MCF 10A (cell line): ENCODE data around the gene ABCB6. TPM values are rescaled to one million over a fixed set of nuclear protein-coding genes. Genes with fewer than 3 reads are reported as not detected.
A peak's percentile ranks its signal among the peaks of the same experiment; 100 is the strongest.

Source experiments
- BruUV-seq: library from RNA; stranded (reverse); fragments of 400-500 nt; replicated peaks from 2 replicates; lab custom pipeline; 2021; lab: Mats Ljungman, UMichigan
- CTCF ChIA-PET: fragments of 300-600 bp; sonication (Branson Sonifier 250); formaldehyde crosslinking; extraction: SDS; loops from one replicate; lab custom pipeline; 2021; ENCODE audit warnings: antibody characterized with exemption, inconsistent platforms; lab: Yijun Ruan, JAX
- POLR2A ChIA-PET: fragments of 300-600, 350-650 bp; sonication (Branson Sonifier 250); formaldehyde crosslinking; extraction: SDS; loops from one replicate; lab custom pipeline; 2020; ENCODE audit warnings: antibody characterized with exemption, inconsistent platforms; lab: Yijun Ruan, JAX
- DNase-seq: peaks from one replicate; pipeline ENCODE4 v3.0.0-alpha.2; 2018; ENCODE audit not compliant: unreplicated experiment
- H3K27ac Mint-ChIP-seq: one replicate; pipeline ENCODE4 v1.8.0; 2022; ENCODE audit warnings: mild to moderate bottlenecking, low read depth, mixed read lengths; ENCODE audit not compliant: unreplicated experiment
- H3K27me3 Mint-ChIP-seq: one replicate; pipeline ENCODE4 v1.8.0; 2022; ENCODE audit warnings: mixed read lengths; ENCODE audit not compliant: insufficient read depth, unreplicated experiment
- H3K36me3 Mint-ChIP-seq: one replicate; pipeline ENCODE4 v1.8.0; 2022; ENCODE audit warnings: mild to moderate bottlenecking, moderate library complexity, mixed read lengths; ENCODE audit not compliant: insufficient read depth, unreplicated experiment
- H3K4me1 Mint-ChIP-seq: one replicate; pipeline ENCODE4 v1.8.0; 2022; ENCODE audit warnings: mixed read lengths; ENCODE audit not compliant: insufficient read depth, unreplicated experiment
- H3K4me3 Mint-ChIP-seq: one replicate; pipeline ENCODE4 v1.8.0; 2022; ENCODE audit warnings: mild to moderate bottlenecking, moderate library complexity, mixed read lengths; ENCODE audit not compliant: unreplicated experiment
- H3K9me3 Mint-ChIP-seq: one replicate; pipeline ENCODE4 v1.8.0; 2022; ENCODE audit warnings: mixed read lengths; ENCODE audit not compliant: unreplicated experiment
- intact Hi-C: fragments of 100-400 bp; cut with micrococcal nuclease; formaldehyde crosslinking; loops from 2 replicates; pipeline ENCODE4 v1.14.1; 2022
- total RNA-seq: library from RNA; stranded (reverse); gene quantifications from 2 replicates; pipeline ENCODE4 v1.2.3, GENCODE V29; 2022
- TF ChIP-seq, protein P1 (sequence below): fragments of 200-600 bp; IDR thresholded peaks from one replicate; pipeline ENCODE4 v1.8.0; 2022; ENCODE audit warnings: antibody characterized with exemption, mild to moderate bottlenecking; ENCODE audit not compliant: unreplicated experiment

ABCB6 gene
- total RNA-seq, 1 experiment from 2014 or later, result 18.8 TPM

DNA sequence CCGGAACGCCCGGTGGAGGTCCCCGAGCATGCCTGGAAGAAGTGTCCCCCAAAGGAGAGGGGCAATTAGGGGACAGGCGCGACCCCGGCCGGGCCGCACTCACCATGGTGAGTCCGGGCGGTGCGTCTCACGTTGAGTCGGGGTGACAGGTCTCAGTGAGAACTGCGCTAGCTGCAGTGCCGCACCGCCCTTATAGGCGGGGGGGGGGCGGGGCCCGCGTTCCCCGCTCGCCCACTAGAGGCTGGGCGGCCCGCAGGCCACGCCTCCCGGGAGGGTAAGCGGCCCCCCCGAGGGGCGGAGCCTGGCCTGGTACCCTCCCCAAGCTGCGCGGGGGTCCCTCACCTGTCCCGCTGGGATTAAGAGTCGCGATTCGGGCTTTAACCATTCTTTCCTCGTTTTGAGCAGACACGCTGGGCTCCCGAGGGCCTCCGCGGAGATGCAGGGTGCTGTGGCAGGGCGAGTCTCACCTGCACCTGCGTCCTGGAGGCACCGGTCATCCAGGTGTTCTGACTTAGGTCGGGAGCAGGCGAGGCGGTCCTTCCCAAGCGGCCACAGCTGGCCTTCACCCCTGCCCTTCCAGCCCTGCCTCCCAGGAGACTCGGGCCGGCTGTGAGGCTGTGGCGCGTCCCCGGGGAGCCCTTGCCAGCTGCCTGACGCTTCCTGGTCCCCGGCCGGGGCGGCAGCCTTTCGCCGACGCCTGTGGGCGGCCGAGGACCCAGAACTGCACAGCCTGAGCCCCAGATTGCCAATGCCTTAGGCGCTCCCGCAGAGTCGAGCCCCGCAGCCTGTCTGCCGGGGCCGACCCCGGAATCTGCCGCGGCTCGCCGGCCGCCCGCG lies 35.2 kb upstream of the ABCB6 start, which contains the start of gene TUBA4A:
TUBA4A (minus strand) TSS at position 166 of the 837 bp plus-strand sequence; CDS start at position 106, 60 bp downstream.
- CTCF ChIA-PET, result interaction anchor here (0.6 to 10.3 kb wide), 7 partner anchors 12 to 280 kb away, joined by 3 to 123 read pairs (median 8); no protein-coding TSS in a partner anchor
- peaks cover 35% of the 10 kb centered on the region for H3K4me1 Mint-ChIP-seq
- peak within 1 kb of the TSS; percentile 51 for H3K27ac Mint-ChIP-seq
- TF ChIP-seq, protein P1, sequence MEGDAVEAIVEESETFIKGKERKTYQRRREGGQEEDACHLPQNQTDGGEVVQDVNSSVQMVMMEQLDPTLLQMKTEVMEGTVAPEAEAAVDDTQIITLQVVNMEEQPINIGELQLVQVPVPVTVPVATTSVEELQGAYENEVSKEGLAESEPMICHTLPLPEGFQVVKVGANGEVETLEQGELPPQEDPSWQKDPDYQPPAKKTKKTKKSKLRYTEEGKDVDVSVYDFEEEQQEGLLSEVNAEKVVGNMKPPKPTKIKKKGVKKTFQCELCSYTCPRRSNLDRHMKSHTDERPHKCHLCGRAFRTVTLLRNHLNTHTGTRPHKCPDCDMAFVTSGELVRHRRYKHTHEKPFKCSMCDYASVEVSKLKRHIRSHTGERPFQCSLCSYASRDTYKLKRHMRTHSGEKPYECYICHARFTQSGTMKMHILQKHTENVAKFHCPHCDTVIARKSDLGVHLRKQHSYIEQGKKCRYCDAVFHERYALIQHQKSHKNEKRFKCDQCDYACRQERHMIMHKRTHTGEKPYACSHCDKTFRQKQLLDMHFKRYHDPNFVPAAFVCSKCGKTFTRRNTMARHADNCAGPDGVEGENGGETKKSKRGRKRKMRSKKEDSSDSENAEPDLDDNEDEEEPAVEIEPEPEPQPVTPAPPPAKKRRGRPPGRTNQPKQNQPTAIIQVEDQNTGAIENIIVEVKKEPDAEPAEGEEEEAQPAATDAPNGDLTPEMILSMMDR, result no peak
- H3K4me3 Mint-ChIP-seq, result peak within 1 kb of the TSS; percentile 91
- BruUV-seq, result no TSS peak
- H3K9me3 Mint-ChIP-seq, result no peaks in the 10 kb centered on the region
- POLR2A ChIA-PET, result interaction anchor here (0.6 to 14.1 kb wide), 17 partner anchors 9 to 344 kb away, joined by 3 to 401 read pairs (median 9); partner anchors contain the start of genes ABCB6, ANKZF1, ATG9A and CNPPD1
- H3K36me3 Mint-ChIP-seq, result peaks cover 37% of the 10 kb centered on the region
- peak; percentile 84 for DNase-seq
- no peaks in the 10 kb centered on the region for H3K27me3 Mint-ChIP-seq
- intact Hi-C loops, result loop anchor here (1.0 to 2.0 kb wide), 4 partner anchors 20 to 77 kb away; partner anchors contain the start of genes ABCB6, CNPPD1 and DNAJB2

DNA sequence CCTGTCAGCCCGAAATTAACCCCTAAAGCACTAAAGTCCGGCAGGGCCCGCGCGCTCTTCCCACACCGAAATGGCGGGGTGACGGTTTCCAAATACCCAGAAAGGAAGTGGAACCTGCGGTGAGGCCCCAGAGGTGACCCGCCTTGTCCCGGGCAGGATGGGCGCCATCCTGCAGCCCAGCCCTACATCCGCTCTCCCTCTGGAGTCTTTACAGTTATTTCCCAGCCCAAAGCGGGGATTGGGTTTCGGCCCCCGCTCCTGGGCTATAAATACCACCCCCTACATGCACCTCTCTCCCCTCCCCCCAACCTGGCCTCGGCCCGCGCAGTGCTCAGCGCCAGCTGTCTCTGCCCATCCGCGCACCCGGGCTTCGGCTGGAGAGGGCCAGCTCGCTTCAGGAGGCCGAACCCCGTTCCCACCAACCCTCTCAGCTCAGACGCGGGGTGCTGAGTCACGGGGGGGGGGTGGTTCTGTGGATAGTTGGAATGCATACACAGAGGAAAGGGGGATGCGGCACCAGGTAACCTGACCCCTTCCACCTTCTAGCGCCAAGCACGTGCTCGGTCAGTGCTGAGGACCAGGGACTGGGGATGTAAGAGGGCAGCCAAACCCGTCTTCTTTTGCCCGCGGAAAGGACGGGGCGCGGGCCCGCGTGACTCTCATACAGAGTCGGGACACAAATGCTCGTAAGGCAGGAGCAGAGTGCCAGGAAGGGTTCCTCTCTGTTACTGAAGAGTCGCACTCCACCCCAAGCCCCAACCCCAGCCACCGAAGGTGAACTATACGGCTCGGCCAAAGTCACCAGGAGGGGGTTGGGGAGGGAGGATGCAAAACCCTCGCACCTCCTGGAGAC lies 34.4 kb upstream of the ABCB6 start, which contains the start of gene TUBA4B:
TUBA4B (plus strand) TSS at position 344 of the 853 bp plus-strand sequence; CDS start at position 509, 165 bp downstream.
- DNase-seq, result peak; percentile 75
- H3K27ac Mint-ChIP-seq, result peak within 1 kb of the TSS; percentile 51
- TF ChIP-seq, protein P1, result no peak

DNA sequence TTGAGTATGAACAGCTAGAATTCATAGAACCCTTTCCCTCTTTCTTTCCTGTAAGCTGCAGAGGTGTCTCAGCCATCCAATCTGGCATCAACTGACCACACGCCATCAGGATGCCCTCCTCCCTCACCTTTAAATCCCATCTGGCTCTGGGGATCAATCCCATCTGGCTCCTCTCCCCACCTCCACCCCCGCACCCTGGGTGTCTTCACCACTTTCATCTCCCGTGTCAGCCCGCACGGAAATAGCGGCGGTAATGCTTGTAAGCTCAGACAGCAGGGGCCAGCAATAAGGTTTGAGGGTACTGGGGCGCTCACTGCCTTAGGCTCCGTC lies 33.8 kb upstream of the ABCB6 start:
- peak; percentile 45 for DNase-seq
- Mint-ChIP-seq H3K36me3 (peaks cover 48% of the 10 kb centered on the region), H3K4me1 (peaks cover 42% of the 10 kb centered on the region), H3K27ac (peak overlapping the region; percentile 51), H3K9me3 (no peaks in the 10 kb centered on the region), H3K27me3 (no peaks in the 10 kb centered on the region), H3K4me3 (peak overlapping the region; percentile 91)
- BruUV-seq, result no TSS peak
- ChIA-PET POLR2A (interaction anchor here (0.6 to 14.1 kb wide), 16 partner anchors 7 to 558 kb away, joined by 3 to 401 read pairs (median 15); partner anchors contain the start of genes ABCB6, ANKZF1, ATG9A and CNPPD1), CTCF (interaction anchor here (0.6 to 10.3 kb wide), 7 partner anchors 22 to 271 kb away, joined by 3 to 123 read pairs (median 4); no protein-coding TSS in a partner anchor)
- TF ChIP-seq, protein P1, result no peak
- intact Hi-C loops, result loop anchor here (2.0 kb wide), 2 partner anchors 34 to 76 kb away; partner anchors contain the start of genes ABCB6 and CNPPD1

More for the DNA sequence above, 34.4 kb upstream of the ABCB6 start, which contains the start of gene TUBA4B:
- intact Hi-C loops, result loop anchor here (1.0 to 2.0 kb wide), 4 partner anchors 21 to 76 kb away; partner anchors contain the start of genes ABCB6, CNPPD1 and DNAJB2
- Mint-ChIP-seq H3K4me1 (peaks cover 42% of the 10 kb centered on the region), H3K9me3 (no peaks in the 10 kb centered on the region), H3K4me3 (peak within 1 kb of the TSS; percentile 91), H3K27me3 (no peaks in the 10 kb centered on the region), H3K36me3 (peaks cover 42% of the 10 kb centered on the region)
- POLR2A ChIA-PET, result interaction anchor here (0.6 to 14.1 kb wide), 20 partner anchors 8 to 559 kb away, joined by 3 to 401 read pairs (median 6); partner anchors contain the start of genes ABCB6, ANKZF1, ATG9A and CNPPD1
- CTCF ChIA-PET, result interaction anchor here (0.6 to 10.3 kb wide), 11 partner anchors 21 to 403 kb away, joined by 3 to 123 read pairs (median 3); no protein-coding TSS in a partner anchor
- TSS peak; percentile 62 for BruUV-seq
